Measurements from ENCODE around the gene GCLC.

- TF ChIP-seq, protein P1, sequence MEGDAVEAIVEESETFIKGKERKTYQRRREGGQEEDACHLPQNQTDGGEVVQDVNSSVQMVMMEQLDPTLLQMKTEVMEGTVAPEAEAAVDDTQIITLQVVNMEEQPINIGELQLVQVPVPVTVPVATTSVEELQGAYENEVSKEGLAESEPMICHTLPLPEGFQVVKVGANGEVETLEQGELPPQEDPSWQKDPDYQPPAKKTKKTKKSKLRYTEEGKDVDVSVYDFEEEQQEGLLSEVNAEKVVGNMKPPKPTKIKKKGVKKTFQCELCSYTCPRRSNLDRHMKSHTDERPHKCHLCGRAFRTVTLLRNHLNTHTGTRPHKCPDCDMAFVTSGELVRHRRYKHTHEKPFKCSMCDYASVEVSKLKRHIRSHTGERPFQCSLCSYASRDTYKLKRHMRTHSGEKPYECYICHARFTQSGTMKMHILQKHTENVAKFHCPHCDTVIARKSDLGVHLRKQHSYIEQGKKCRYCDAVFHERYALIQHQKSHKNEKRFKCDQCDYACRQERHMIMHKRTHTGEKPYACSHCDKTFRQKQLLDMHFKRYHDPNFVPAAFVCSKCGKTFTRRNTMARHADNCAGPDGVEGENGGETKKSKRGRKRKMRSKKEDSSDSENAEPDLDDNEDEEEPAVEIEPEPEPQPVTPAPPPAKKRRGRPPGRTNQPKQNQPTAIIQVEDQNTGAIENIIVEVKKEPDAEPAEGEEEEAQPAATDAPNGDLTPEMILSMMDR (optimal IDR thresholded peaks at IDR 0.05 in 1 of 3, IDR thresholded peaks at IDR 0.05 in 1 of 3, conservative IDR thresholded peaks at IDR 0.05 in 1 of 3; ENCODE audit: extremely low read depth in 1 of 3, insufficient read depth in 2 of 3, low read length in 3 of 3), result no peak
- TF ChIP-seq EZH2 (IDR thresholded peaks at IDR 0.05; ENCODE audit: low read length), result no peak
Measured at GRCh38 chr6:53532942-53533341, 12.0 kb downstream of the GCLC start.
